Ovary (tissue), 9 donors: ENCODE data around the gene CABP4. TPM values are rescaled to one million over a fixed set of nuclear protein-coding genes. Genes with fewer than 3 reads are reported as not detected.

Experiments used
- DNase-seq, 5 donors: peaks; one replicate each; pipeline ENCODE4 v3.0.0-alpha.2; 2019 to 2020
- H3K27ac ChIP-seq, 2 donors: fragments of 200-600 bp; one replicate each; pipeline versions ENCODE4 v1.5.1 to v1.8.0; 2019 to 2022
- H3K27me3 ChIP-seq: fragments of 200-600 bp; one replicate; pipeline ENCODE4 v1.8.0; 2022
- H3K36me3 ChIP-seq: fragments of 200-600 bp; sonication (generic); one replicate; pipeline ENCODE4 v1.5.1; 2019
- H3K4me1 ChIP-seq: one replicate; pipeline ENCODE4 v1.8.1; 2013; ENCODE audit warnings: mild to moderate bottlenecking, moderate library complexity; ENCODE audit not compliant: insufficient read depth
- H3K4me3 ChIP-seq: fragments of 200-600 bp; sonication (generic); one replicate; pipeline ENCODE4 v1.5.1; 2017
- H3K9me3 ChIP-seq, 2 donors: fragments of 200-600 bp in 1 of 2; sonication (generic) in 1 of 2; one replicate each; pipeline versions ENCODE4 v1.5.1 to v1.8.1; 2013 to 2019; ENCODE audit warnings: mild to moderate bottlenecking in 1 of 2, moderate library complexity in 1 of 2
- EP300 ChIP-seq: sonication (generic); formaldehyde crosslinking; IDR thresholded peaks from one replicate; pipeline ENCODE4 v1.6.1; 2017; ENCODE audit warnings: antibody characterized with exemption
- POLR2A ChIP-seq: fragments of 450-650 bp; IDR thresholded peaks from one replicate; pipeline ENCODE4 v1.6.1; 2017; ENCODE audit warnings: antibody characterized with exemption, mild to moderate bottlenecking, moderate library complexity
- WGBS, 3 donors: extraction: QIAGEN DNeasy Blood & Tissue Kit in 1 of 3; methylation state at CpG; one replicate each; pipeline versions ENCODE4 v1.1.5 to v1.1.7; 2013 to 2017; 5-methylcytosine and 5-hydroxymethylcytosine counted together
- intact Hi-C, 4 donors: fragments of 100-400 bp; cut with DNase I; formaldehyde crosslinking; loops; one replicate each; pipeline versions ENCODE4 v1.11.0 to v1.15.1; 2022 to 2023
- polyA plus RNA-seq, 2 donors: library from polyadenylated mRNA; stranded (reverse); fragments of 200-250 nt in 1 of 2; fragments of 350-450 nt in 1 of 2; fragmentation: Illumina TruSeq in 1 of 2; extraction: RNeasy Lipid Tissue Mini Kit (QIAGEN cat#74804) in 1 of 2; gene quantifications; one replicate each; pipeline ENCODE4 v1.2.3, GENCODE V29; 2013 to 2014
- total RNA-seq, 7 donors: library from RNA; depleted of rRNA in 2 of 7; stranded (reverse); fragments of >200 nt in 2 of 7; fragmentation: NEBNext Ultra II Directional in 3 of 7; extraction: Animal tissue kit (Norgen Biotek cat#: 25700) in 3 of 7; gene quantifications; one replicate each; pipeline versions ENCODE4 v1.1.0 to v1.2.4, GENCODE V29; 2016 to 2023
- TF ChIP-seq, protein P1 (sequence below), 3 donors: fragments of 450-650 bp in 2 of 3; fragments of 200-600 bp in 1 of 3; IDR thresholded peaks; one replicate each; pipeline versions ENCODE4 v1.5.1 to v1.8.0; 2016 to 2022; ENCODE audit warnings: antibody characterized with exemption in 3 of 3, mild to moderate bottlenecking in 1 of 3
- donor health status: DM: no; HTN: no; CAD: no; lungs with moderate emphysema.
- donor health status: DM: no; HTN: no; CAD: no.
- donor health status: Bipolar disorder and iron deficiency.
- donor health status: DM: yes; HTN: yes; CAD: no.
- donor health status: DM: no; HTN: no; CAD: no.
- donor health status: DM: yes; HTN: yes; CAD: no.

Gene CABP4
- total and polyA plus RNA-seq, 9 donors, result 0.13 to 2.1 (median 1.0) TPM; not detected in 1

GRCh38 chr11:67428052-67429001 is 26.8 kb upstream of the CABP4 start, which contains the start of gene RPS6KB2:
Gene RPS6KB2 (plus strand): TSS chr11:67428494. CDS start chr11:67428546, 52 bp downstream.
- intact Hi-C loops, result loop anchor here in 1 of 4 donors (5.0 kb wide), 1 partner anchor 154 kb away; the partner anchor contains the start of gene GSTP1
- H3K36me3 ChIP-seq, result no peaks in the 10 kb centered on the region
- WGBS, 3 donors, result 0 to 1% (median 1%) methylated on average over 67 to 68 of the region's 68 CpGs
- peak; percentile 98 to 100 (median 99) for DNase-seq
- TF ChIP-seq EP300 (no peak), POLR2A (peak; percentile 89)
- TF ChIP-seq, protein P1, sequence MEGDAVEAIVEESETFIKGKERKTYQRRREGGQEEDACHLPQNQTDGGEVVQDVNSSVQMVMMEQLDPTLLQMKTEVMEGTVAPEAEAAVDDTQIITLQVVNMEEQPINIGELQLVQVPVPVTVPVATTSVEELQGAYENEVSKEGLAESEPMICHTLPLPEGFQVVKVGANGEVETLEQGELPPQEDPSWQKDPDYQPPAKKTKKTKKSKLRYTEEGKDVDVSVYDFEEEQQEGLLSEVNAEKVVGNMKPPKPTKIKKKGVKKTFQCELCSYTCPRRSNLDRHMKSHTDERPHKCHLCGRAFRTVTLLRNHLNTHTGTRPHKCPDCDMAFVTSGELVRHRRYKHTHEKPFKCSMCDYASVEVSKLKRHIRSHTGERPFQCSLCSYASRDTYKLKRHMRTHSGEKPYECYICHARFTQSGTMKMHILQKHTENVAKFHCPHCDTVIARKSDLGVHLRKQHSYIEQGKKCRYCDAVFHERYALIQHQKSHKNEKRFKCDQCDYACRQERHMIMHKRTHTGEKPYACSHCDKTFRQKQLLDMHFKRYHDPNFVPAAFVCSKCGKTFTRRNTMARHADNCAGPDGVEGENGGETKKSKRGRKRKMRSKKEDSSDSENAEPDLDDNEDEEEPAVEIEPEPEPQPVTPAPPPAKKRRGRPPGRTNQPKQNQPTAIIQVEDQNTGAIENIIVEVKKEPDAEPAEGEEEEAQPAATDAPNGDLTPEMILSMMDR (IDR thresholded peaks at IDR 0.05), result no peak
- H3K4me3 ChIP-seq, result peak within 1 kb of the TSS; percentile 89
- no peaks in the 10 kb centered on the region for H3K9me3 ChIP-seq
- H3K27ac ChIP-seq, result peak within 1 kb of the TSS; percentile 60 to 80
- no peaks in the 10 kb centered on the region for H3K27me3 ChIP-seq
- H3K4me1 ChIP-seq, result peaks cover 5% of the 10 kb centered on the region

- peaks cover 5% of the 10 kb centered on the region for H3K4me1 ChIP-seq
- intact Hi-C loops, result loop anchor here in 1 of 4 donors (5.0 kb wide), 1 partner anchor 153 kb away; the partner anchor contains the start of gene GSTP1
- no peaks in the 10 kb centered on the region for H3K27me3 ChIP-seq
- H3K9me3 ChIP-seq, result no peaks in the 10 kb centered on the region
- TF ChIP-seq, protein P1 (IDR thresholded peaks at IDR 0.05), result no peak
- no peak for TF ChIP-seq POLR2A
- TF ChIP-seq EP300, result no peak
- H3K27ac ChIP-seq, result no peak overlapping the region
- 40 to 53% (median 42%) methylated on average over 12 of the region's 12 CpGs for WGBS, 3 donors
- peak in 2 of 5 donors; percentile 47 to 49 for DNase-seq
- H3K4me3 ChIP-seq, result peak overlapping the region; percentile 89
- H3K36me3 ChIP-seq, result no peaks in the 10 kb centered on the region
Observed at GRCh38 chr11:67429038-67429668, 26.0 kb upstream of the CABP4 start.

GRCh38 chr11:67429722-67430121 is 25.4 kb upstream of the CABP4 start:
- TF ChIP-seq, protein P1 (IDR thresholded peaks at IDR 0.05), result no peak
- no peak for TF ChIP-seq POLR2A
- no peak for TF ChIP-seq EP300
- intact Hi-C loops, result loop anchor here in 2 of 4 donors (5.0 kb wide), 2 partner anchors 153 to 1292 kb away; partner anchors contain the start of gene GSTP1 (in 1 of the 2)
- H3K27ac ChIP-seq, result no peak overlapping the region
- no peaks in the 10 kb centered on the region for H3K36me3 ChIP-seq
- no peaks in the 10 kb centered on the region for H3K27me3 ChIP-seq
- H3K9me3 ChIP-seq, result no peaks in the 10 kb centered on the region
- 77 to 83% (median 79%) methylated on average over 11 of the region's 11 CpGs for WGBS, 3 donors
- DNase-seq, result peak in 2 of 5 donors; percentile 42
- peaks cover 5% of the 10 kb centered on the region for H3K4me1 ChIP-seq
- H3K4me3 ChIP-seq, result no peak overlapping the region
